Mammary epithelial cell (primary cell): ENCODE measurements around the gene YAE1.

Experiments used
- EZH2 ChIP-seq: IDR thresholded peaks from 2 replicates; pipeline ENCODE4 v1.6.1; 2012; ENCODE audit warnings: low read length, inconsistent platforms, borderline replicate concordance
- TF ChIP-seq, protein P1 (sequence below), 2 donors: IDR thresholded peaks in 1 of 2; conservative IDR thresholded peaks in 1 of 2; 2 replicates each; pipeline ENCODE4 v1.5.1; 2011 to 2012; ENCODE audit warnings: inconsistent platforms in 2 of 2, low read length in 2 of 2, mild to moderate bottlenecking in 2 of 2, control low read depth in 1 of 2, low read depth in 1 of 2; ENCODE audit not compliant: insufficient read depth in 1 of 2; ENCODE audit errors: extremely low read depth in 1 of 2

DNA sequence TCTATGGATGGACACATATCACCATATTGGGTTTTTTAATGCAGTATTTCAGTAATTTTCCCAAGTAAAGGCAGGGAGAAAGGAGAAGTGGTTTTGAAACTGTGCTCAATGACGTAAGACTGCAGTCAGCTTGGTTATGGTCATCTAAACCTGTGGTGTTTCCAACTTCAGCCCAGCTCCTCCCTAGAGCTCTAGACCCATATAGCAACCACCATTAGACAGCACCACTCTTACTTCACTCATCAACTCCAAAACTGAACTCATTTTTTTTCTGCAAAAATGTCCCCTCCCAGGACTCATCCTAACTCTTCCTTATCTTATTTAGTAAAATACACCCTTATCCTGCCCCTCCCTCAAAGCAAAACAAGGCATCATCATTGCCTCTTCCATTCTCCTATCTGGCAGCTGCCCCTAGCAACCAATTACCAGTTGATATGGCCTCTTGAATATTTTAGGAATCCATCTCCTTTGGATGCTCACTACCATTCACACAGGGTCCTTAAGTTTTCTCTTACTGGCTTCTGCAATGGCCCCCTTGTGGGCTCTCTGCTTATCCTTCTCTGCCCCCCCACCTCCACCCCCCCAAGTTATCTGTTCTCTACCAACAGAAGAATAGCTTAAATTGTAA lies 55.7 kb downstream of the YAE1 start:
- TF ChIP-seq, protein P1, sequence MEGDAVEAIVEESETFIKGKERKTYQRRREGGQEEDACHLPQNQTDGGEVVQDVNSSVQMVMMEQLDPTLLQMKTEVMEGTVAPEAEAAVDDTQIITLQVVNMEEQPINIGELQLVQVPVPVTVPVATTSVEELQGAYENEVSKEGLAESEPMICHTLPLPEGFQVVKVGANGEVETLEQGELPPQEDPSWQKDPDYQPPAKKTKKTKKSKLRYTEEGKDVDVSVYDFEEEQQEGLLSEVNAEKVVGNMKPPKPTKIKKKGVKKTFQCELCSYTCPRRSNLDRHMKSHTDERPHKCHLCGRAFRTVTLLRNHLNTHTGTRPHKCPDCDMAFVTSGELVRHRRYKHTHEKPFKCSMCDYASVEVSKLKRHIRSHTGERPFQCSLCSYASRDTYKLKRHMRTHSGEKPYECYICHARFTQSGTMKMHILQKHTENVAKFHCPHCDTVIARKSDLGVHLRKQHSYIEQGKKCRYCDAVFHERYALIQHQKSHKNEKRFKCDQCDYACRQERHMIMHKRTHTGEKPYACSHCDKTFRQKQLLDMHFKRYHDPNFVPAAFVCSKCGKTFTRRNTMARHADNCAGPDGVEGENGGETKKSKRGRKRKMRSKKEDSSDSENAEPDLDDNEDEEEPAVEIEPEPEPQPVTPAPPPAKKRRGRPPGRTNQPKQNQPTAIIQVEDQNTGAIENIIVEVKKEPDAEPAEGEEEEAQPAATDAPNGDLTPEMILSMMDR (conservative IDR thresholded peaks at IDR 0.05 in 1 of 2, IDR thresholded peaks at IDR 0.05 in 1 of 2; ENCODE audit: extremely low read depth in 1 of 2, insufficient read depth in 1 of 2, low read depth in 1 of 2, low read length in 2 of 2): no peak
- TF ChIP-seq EZH2: no peak
